Endothelial cell of umbilical vein (primary cell): ENCODE data around the gene THBD.

Experiments
- CTCF ChIP-seq, 2 donors: IDR thresholded peaks; 1 replicate in 1 of 2; 2 replicates in 1 of 2; pipeline ENCODE4 v1.5.1; 2011; ENCODE audit warnings: low read length in 2 of 2, mild to moderate bottlenecking in 2 of 2, moderate library complexity in 2 of 2, control low read depth in 1 of 2, inconsistent platforms in 1 of 2, low read depth in 1 of 2; ENCODE audit not compliant: insufficient read depth in 1 of 2; ENCODE audit errors: extremely low read depth in 1 of 2
- MAX ChIP-seq: IDR thresholded peaks from 2 replicates; pipeline ENCODE4 v1.6.1; 2011; ENCODE audit not compliant: insufficient read depth, insufficient read length
- POLR2A ChIP-seq: IDR thresholded peaks from 2 replicates; pipeline ENCODE4 v1.6.1; 2012; ENCODE audit warnings: low read depth, mild to moderate bottlenecking, control low read depth, low read length

GRCh38 chr20:23097636-23098580 is 48.4 kb upstream of the THBD start:
- no peak for TF ChIP-seq POLR2A
- no peak for TF ChIP-seq CTCF (IDR thresholded peaks at IDR 0.05; ENCODE audit: extremely low read depth in 1 of 2, insufficient read depth in 1 of 2, low read depth in 1 of 2, low read length in 2 of 2)
- TF ChIP-seq MAX = no peak
